ENCODE data around the gene CCDC3. TPM values are rescaled to one million over a fixed set of nuclear protein-coding genes. Genes with fewer than 3 reads are reported as not detected.

Gene CCDC3
- total RNA-seq, 3 donors from 2014 or later (not counting 1 experiment from before 2014, with no cell fraction given), result 0.21 to 0.23 (median 0.23) TPM

DNA sequence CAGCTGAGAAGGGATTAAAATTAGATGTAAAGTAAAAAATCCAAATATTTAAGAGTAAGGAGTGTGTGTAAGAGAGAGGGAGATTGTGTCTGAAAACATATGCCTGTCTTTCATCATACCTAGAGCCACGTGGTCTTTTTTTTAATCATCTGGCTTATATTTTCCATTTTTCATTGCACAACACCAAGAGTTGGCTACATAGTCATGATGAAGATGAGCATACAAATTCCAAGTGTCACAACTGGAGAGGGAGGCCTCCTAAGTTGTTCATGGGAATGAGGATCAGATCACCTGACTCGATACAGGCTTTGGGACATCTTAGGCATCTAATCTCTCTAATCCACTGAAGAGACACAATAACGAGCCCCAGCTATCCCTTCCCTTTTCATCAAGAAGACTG lies 47.2 kb upstream of the CCDC3 start:
- no peak overlapping the region for H3K27ac Mint-ChIP-seq
- H3K9me3 ChIP-seq (ENCODE audit: control insufficient read depth, insufficient read depth, low read length), result no peaks in the 10 kb centered on the region
- intact Hi-C loops (cut with micrococcal nuclease), result no loop called here
- no peaks in the 10 kb centered on the region for H3K27me3 ChIP-seq (ENCODE audit: control insufficient read depth, insufficient read depth, low read length)
- H3K4me3 ChIP-seq (ENCODE audit: low read length), result no peak overlapping the region
- no peaks in the 10 kb centered on the region for H3K36me3 ChIP-seq (ENCODE audit: control insufficient read depth, insufficient read depth, low read length)
- ATAC-seq, result no peak
- H3K4me1 Mint-ChIP-seq, result no peaks in the 10 kb centered on the region
- no CpG with 5 or more reads among the region's 3 CpGs for WGBS (ENCODE audit: insufficient coverage)
- DNase-seq, result no peak
- no peaks in the 10 kb centered on the region for H3K9me3 Mint-ChIP-seq
- no peaks in the 10 kb centered on the region for H3K4me1 ChIP-seq (ENCODE audit: control insufficient read depth, insufficient read depth, low read length)
- TF ChIP-seq, protein P1, sequence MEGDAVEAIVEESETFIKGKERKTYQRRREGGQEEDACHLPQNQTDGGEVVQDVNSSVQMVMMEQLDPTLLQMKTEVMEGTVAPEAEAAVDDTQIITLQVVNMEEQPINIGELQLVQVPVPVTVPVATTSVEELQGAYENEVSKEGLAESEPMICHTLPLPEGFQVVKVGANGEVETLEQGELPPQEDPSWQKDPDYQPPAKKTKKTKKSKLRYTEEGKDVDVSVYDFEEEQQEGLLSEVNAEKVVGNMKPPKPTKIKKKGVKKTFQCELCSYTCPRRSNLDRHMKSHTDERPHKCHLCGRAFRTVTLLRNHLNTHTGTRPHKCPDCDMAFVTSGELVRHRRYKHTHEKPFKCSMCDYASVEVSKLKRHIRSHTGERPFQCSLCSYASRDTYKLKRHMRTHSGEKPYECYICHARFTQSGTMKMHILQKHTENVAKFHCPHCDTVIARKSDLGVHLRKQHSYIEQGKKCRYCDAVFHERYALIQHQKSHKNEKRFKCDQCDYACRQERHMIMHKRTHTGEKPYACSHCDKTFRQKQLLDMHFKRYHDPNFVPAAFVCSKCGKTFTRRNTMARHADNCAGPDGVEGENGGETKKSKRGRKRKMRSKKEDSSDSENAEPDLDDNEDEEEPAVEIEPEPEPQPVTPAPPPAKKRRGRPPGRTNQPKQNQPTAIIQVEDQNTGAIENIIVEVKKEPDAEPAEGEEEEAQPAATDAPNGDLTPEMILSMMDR (IDR thresholded peaks at IDR 0.05), result no peak
- peaks cover 14 to 17% of the 10 kb centered on the region in 2 donors for H3K27me3 Mint-ChIP-seq (ENCODE audit: low read depth in 2 of 2)
- H3K36me3 Mint-ChIP-seq, result no peaks in the 10 kb centered on the region
- no peak overlapping the region for H3K4me3 Mint-ChIP-seq
- H3K27ac ChIP-seq (ENCODE audit: low read length), result no peak overlapping the region

DNA sequence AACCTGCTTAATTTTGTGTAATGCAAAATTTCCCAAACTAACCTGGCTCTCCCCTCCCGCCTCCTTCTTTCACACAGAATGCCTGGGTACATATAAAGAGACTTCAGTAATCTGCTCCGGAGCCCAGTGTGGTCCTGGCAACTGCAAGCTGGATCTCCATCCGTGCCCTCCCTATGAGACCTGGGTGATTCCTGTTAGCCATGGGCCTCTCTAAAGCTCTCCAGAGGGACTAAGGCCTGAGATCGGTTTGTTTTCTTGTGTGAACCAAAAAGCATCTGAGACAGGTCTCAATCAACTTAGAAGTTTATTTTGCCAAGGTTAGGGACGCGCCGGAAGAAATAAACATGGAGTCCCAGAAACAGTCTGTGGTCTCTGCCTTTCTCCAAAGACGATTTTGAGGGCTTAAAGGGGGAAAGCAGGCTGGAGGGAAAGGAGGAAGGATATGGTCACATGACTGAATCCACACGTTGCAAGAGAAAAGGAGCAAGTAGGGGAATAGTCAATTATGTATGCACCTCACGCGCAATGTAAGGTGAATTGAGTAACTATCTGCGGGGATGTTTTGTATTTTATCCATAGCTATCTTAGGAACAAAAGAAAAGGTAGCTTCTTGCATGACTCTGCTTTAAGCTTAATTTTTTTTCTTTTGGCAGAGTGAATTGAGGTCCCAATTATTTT lies 46.2 kb upstream of the CCDC3 start:
- Mint-ChIP-seq H3K27me3 (ENCODE audit: low read depth in 2 of 2) (peaks cover 12 to 17% of the 10 kb centered on the region in 2 donors), H3K4me1 (no peaks in the 10 kb centered on the region), H3K9me3 (peaks cover 0 to 2% of the 10 kb centered on the region in 2 donors), H3K4me3 (no peak overlapping the region), H3K36me3 (no peaks in the 10 kb centered on the region), H3K27ac (no peak overlapping the region)
- no peak overlapping the region for H3K4me3 ChIP-seq (ENCODE audit: low read length)
- H3K4me1 ChIP-seq (ENCODE audit: control insufficient read depth, insufficient read depth, low read length), result no peaks in the 10 kb centered on the region
- DNase-seq (no peak), ATAC-seq (no peak)
- intact Hi-C loops (cut with micrococcal nuclease), result no loop called here
- no peaks in the 10 kb centered on the region for H3K9me3 ChIP-seq (ENCODE audit: control insufficient read depth, insufficient read depth, low read length)
- no peak overlapping the region for H3K27ac ChIP-seq (ENCODE audit: low read length)
- no peaks in the 10 kb centered on the region for H3K36me3 ChIP-seq (ENCODE audit: control insufficient read depth, insufficient read depth, low read length)
- H3K27me3 ChIP-seq (ENCODE audit: control insufficient read depth, insufficient read depth, low read length), result no peaks in the 10 kb centered on the region
- 76% methylated on average over 12 of the region's 12 CpGs for WGBS (ENCODE audit: insufficient coverage)
- TF ChIP-seq, protein P1 (IDR thresholded peaks at IDR 0.05), result no peak

DNA sequence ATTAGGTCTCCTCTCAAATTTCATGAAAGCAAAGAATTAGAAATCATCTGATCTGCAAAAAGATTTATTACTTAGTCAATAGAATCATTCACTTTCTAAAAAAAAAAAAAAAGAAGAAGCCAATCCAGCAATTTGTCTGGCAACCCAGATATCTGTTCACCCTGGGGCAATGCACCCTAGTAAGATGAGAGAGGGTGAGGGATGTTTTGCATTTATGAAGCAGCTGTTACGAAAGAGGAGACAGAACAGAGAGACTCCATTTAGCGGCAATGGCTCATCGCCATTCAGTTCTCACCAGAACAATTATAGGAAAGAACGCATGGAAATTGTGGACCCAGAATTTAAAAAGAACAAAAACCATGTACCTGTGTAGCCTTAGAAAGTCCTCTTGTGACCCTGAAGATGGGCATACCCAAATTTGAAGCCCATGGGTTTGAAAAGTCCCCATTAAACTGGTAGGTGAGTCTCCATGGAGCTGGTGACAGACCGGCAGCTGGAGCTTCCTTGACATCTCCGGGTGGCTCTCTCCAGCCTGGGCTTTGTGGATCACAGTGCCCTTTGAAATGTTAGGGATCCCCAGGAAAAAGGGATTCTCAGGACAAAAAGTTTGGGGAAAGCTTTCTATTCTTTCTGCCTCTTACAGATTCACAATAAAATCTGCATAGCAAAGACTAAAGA lies 45.5 kb upstream of the CCDC3 start:
- no peak overlapping the region for H3K4me3 ChIP-seq (ENCODE audit: low read length)
- TF ChIP-seq, protein P1 (IDR thresholded peaks at IDR 0.05), result no peak
- DNase-seq, result no peak
- no peaks in the 10 kb centered on the region for H3K36me3 ChIP-seq (ENCODE audit: control insufficient read depth, insufficient read depth, low read length)
- Mint-ChIP-seq H3K27ac (no peak overlapping the region), H3K4me3 (no peak overlapping the region), H3K9me3 (peaks cover 0 to 2% of the 10 kb centered on the region in 2 donors), H3K36me3 (no peaks in the 10 kb centered on the region), H3K4me1 (no peaks in the 10 kb centered on the region), H3K27me3 (ENCODE audit: low read depth in 2 of 2) (peaks cover 12 to 17% of the 10 kb centered on the region in 2 donors)
- no peaks in the 10 kb centered on the region for H3K4me1 ChIP-seq (ENCODE audit: control insufficient read depth, insufficient read depth, low read length)
- intact Hi-C loops (cut with micrococcal nuclease), result no loop called here
- WGBS (ENCODE audit: insufficient coverage), result 89% methylated on average over 6 of the region's 6 CpGs
- H3K27me3 ChIP-seq (ENCODE audit: control insufficient read depth, insufficient read depth, low read length), result no peaks in the 10 kb centered on the region
- H3K27ac ChIP-seq (ENCODE audit: low read length), result no peak overlapping the region
- ATAC-seq, result no peak
- H3K9me3 ChIP-seq (ENCODE audit: control insufficient read depth, insufficient read depth, low read length), result no peaks in the 10 kb centered on the region
